Esophagus (tissue), 2 donors: Measurements from ENCODE around the gene MTERF1. TPM values are rescaled to one million over a fixed set of nuclear protein-coding genes. Genes with fewer than 3 reads are reported as not detected.

Experiments
- H3K27ac ChIP-seq, 2 donors: one replicate each; pipeline ENCODE4 v1.5.1; 2013; ENCODE audit warnings: low read depth in 2 of 2, mild to moderate bottlenecking in 2 of 2, inconsistent platforms in 1 of 2, low read length in 1 of 2, moderate library complexity in 1 of 2
- H3K27me3 ChIP-seq, 2 donors: one replicate each; pipeline ENCODE4 v1.6.1; 2013; ENCODE audit warnings: low read length in 2 of 2, control low read depth in 1 of 2, mild to moderate bottlenecking in 1 of 2; ENCODE audit not compliant: insufficient read depth in 2 of 2, control insufficient read depth in 1 of 2
- H3K36me3 ChIP-seq, 2 donors: one replicate each; pipeline ENCODE4 v1.6.1; 2013; ENCODE audit warnings: low read length in 1 of 2; ENCODE audit not compliant: control insufficient read depth in 2 of 2, insufficient read depth in 2 of 2
- H3K4me1 ChIP-seq, 2 donors: one replicate each; pipeline ENCODE4 v1.6.1; 2013; ENCODE audit warnings: low read length in 1 of 2; ENCODE audit not compliant: control insufficient read depth in 2 of 2, insufficient read depth in 2 of 2
- H3K4me3 ChIP-seq, 2 donors: one replicate each; pipeline ENCODE4 v1.5.1; 2013; ENCODE audit warnings: low read length in 2 of 2, mild to moderate bottlenecking in 2 of 2, low read depth in 1 of 2, moderate library complexity in 1 of 2
- H3K9me3 ChIP-seq, 2 donors: one replicate each; pipeline ENCODE4 v1.6.1; 2013; ENCODE audit warnings: mild to moderate bottlenecking in 2 of 2, low read depth in 1 of 2, low read length in 1 of 2, moderate library complexity in 1 of 2; ENCODE audit not compliant: control insufficient read depth in 2 of 2, insufficient read depth in 1 of 2
- WGBS, 2 donors: extraction: QIAGEN DNeasy Blood & Tissue Kit; methylation state at CpG; one replicate each; pipeline ENCODE4 v1.1.7; 2013; 5-methylcytosine and 5-hydroxymethylcytosine counted together
- polyA plus RNA-seq, 2 donors: library from polyadenylated mRNA; stranded (reverse); fragments of 200-250 nt; gene quantifications; one replicate each; pipeline ENCODE4 v1.2.3, GENCODE V29; 2013
- donor health status: healthy with polysubstance abuse.
- donor health status: Bipolar disorder and iron deficiency.

Gene MTERF1, protein sequence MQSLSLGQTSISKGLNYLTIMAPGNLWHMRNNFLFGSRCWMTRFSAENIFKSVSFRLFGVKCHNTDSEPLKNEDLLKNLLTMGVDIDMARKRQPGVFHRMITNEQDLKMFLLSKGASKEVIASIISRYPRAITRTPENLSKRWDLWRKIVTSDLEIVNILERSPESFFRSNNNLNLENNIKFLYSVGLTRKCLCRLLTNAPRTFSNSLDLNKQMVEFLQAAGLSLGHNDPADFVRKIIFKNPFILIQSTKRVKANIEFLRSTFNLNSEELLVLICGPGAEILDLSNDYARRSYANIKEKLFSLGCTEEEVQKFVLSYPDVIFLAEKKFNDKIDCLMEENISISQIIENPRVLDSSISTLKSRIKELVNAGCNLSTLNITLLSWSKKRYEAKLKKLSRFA
- 1 to 10 TPM; 6.0 to 8.3 TPM for polyA plus RNA-seq

DNA sequence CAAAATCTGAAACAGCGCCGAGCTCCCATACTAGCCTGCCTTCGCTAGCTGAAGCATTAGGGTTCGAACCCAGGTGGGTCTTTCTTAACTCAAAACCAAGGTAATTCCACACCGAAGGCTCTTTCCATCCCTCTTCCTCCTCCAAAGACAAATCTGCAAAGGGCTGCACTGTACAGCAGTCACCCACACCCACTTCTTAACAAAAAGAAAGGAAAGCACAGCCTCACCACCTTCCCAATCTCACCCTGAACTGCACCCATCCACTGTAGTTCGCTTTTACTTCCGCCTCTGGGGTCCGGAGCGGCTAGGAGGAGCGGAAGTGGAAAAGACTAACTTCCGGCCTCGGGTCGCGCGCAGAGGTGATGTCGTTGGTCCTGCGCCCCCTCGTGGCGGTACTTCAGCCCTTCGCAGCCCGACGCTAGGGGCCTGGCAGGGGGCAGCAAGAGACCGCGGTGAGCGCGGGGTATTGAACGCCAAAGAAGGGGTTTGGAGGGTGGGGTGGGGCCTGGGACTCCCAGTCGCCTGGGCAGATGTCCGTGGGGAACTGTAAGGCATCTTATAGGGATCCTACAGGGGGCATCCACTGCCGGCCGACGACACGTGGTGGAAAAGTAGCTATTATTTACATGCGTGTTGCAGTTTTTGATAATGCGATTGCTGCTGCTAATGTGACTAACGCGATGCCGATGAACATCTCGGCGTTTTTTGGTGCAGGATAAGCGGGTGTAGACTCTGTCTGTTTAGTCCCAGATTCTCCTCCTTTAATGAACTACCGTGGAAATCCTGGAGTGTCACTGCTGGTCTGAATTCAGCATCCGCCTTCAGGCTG is at the start of gene MTERF1:
Gene MTERF1, minus strand, starts transcription at position 290 of the 829 bp plus-strand sequence. CDS start 619 bp downstream, outside the sequence.
- Histone ChIP-seq H3K27me3 (no peaks in the 10 kb centered on the region), H3K27ac (peak within 1 kb of the TSS; percentile 6 to 74)
- WGBS, 2 donors, result 3% methylated on average over 43 of the region's 43 CpGs

DNA sequence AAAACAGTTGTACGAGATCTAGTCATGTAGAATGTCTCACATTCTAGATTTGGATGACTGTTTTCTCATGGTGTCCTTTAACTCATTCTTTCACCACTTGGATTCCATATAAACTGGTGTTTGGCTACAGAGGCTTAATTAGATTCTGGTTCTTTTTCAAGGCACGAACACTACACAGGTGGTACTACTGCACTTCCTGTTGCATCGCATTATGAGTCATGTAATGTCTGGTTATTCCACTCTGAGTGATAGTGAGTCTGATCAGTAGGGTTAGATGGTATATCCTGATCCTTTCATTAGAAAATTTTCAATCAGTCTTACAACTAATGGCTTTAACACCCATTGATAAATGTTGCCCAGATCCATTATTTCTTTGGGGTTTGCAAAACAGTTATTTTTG is 49.0 kb upstream of the MTERF1 start:
- H3K4me3 ChIP-seq, result no peak overlapping the region
- no peaks in the 10 kb centered on the region for H3K27me3 ChIP-seq
- WGBS, 2 donors, result 58 to 73% methylated on average over 3 of the region's 3 CpGs
- no peaks in the 10 kb centered on the region for H3K4me1 ChIP-seq
- no peak overlapping the region for H3K27ac ChIP-seq
- H3K9me3 ChIP-seq, result no peaks in the 10 kb centered on the region
- H3K36me3 ChIP-seq, result no peaks in the 10 kb centered on the region

More for the DNA sequence above, at the start of gene MTERF1:
- peak within 1 kb of the TSS; percentile 62 to 96 for H3K4me3 ChIP-seq
- H3K36me3 ChIP-seq, result no peaks in the 10 kb centered on the region
- peaks cover 0 to 2% of the 10 kb centered on the region in 2 donors for H3K4me1 ChIP-seq
- H3K9me3 ChIP-seq, result no peaks in the 10 kb centered on the region

DNA sequence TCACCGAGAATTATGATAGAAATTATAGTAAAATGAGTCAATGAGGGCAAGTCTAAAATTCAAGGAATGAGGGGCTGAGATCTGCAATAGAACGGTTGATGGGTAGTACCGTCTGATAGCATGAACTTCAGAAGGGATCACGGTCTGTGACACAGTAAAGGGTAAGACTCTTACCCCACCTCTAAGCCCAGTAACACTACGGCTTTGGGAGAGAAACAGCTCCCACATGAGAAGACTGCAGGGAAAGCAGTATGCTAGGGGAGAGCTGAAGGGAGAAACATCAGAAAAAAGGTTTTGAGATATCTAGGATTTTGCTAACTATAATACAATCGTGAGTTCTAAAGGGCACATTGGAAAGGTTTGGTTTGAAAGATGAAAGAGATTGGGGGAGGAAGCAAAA is 47.4 kb upstream of the MTERF1 start:
- Histone ChIP-seq H3K9me3 (no peaks in the 10 kb centered on the region), H3K4me1 (no peaks in the 10 kb centered on the region), H3K36me3 (no peaks in the 10 kb centered on the region), H3K27me3 (no peaks in the 10 kb centered on the region), H3K27ac (no peak overlapping the region), H3K4me3 (no peak overlapping the region)
- 78 to 87% methylated on average over 6 of the region's 6 CpGs for WGBS, 2 donors

DNA sequence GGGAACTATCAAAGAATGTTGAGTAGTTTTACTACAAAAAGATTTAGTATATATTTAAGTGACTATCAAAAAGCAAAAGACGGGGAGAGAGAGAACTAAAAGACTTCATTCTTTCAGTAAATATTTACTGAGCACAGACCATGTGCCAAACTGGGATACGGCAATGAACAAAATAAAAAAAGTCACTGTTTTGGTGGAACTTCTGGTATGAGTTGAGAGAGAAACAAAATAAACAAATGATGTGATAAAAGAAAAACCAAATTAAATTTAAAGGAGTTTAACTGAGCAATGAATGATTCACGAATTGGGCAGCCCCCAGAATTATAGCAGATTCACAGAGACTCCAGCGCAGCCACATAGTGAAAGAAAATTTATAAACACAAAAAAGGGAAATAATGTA is 42.4 kb upstream of the MTERF1 start:
- no peak overlapping the region for H3K27ac ChIP-seq
- no peaks in the 10 kb centered on the region for H3K36me3 ChIP-seq
- 55% methylated on average over 4 of the region's 4 CpGs for WGBS, 2 donors
- no peak overlapping the region for H3K4me3 ChIP-seq
- no peaks in the 10 kb centered on the region for H3K9me3 ChIP-seq
- no peaks in the 10 kb centered on the region for H3K4me1 ChIP-seq
- no peaks in the 10 kb centered on the region for H3K27me3 ChIP-seq

DNA sequence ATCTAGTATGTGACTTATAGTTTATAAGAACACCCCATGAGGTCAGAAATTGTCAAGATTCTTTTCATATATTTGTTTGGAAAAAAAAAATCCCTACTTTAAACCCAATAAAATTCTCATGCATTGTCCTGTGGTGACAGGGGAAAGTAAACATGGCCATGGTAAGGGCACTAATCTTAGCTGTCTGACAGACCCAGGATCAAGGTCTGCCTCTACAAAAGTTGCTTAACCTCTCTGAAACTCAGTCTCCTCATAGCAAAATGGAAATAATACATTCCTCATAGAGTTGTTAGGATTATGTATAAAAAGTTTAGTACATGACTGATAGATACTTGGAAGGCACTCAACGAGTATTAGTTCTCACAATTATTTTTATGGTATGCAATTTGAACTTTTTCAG is 37.9 kb upstream of the MTERF1 start:
- Histone ChIP-seq H3K27me3 (no peaks in the 10 kb centered on the region), H3K36me3 (no peaks in the 10 kb centered on the region), H3K27ac (no peak overlapping the region), H3K9me3 (no peaks in the 10 kb centered on the region), H3K4me1 (no peaks in the 10 kb centered on the region), H3K4me3 (no peak overlapping the region)
- 40 to 53% methylated on average over 1 of the region's 1 CpG for WGBS, 2 donors

DNA sequence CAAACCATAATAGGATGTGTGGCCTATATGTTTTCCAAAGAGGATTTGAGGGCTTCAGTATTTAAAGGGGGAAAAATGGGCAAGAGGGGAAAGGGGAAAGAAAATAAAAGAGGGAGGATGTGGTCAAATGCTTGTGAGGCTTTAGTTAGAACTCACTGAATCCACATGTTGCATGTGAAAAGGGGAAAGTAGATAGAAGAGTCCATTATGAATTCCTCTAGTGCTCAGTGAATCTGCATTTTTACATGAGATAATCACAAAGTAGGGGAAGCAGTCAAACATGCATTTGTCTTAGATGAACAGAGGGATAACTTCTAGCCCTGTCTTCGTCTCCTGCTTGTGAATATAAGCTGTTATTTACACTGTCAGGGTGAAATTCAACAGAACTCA is 35.5 kb upstream of the MTERF1 start:
- H3K4me3 ChIP-seq, result no peak overlapping the region
- H3K27ac ChIP-seq, result no peak overlapping the region
- no peaks in the 10 kb centered on the region for H3K36me3 ChIP-seq
- WGBS, 2 donors, result 83% methylated on average over 1 of the region's 1 CpG
- H3K27me3 ChIP-seq, result no peaks in the 10 kb centered on the region
- no peaks in the 10 kb centered on the region for H3K4me1 ChIP-seq
- no peaks in the 10 kb centered on the region for H3K9me3 ChIP-seq

DNA sequence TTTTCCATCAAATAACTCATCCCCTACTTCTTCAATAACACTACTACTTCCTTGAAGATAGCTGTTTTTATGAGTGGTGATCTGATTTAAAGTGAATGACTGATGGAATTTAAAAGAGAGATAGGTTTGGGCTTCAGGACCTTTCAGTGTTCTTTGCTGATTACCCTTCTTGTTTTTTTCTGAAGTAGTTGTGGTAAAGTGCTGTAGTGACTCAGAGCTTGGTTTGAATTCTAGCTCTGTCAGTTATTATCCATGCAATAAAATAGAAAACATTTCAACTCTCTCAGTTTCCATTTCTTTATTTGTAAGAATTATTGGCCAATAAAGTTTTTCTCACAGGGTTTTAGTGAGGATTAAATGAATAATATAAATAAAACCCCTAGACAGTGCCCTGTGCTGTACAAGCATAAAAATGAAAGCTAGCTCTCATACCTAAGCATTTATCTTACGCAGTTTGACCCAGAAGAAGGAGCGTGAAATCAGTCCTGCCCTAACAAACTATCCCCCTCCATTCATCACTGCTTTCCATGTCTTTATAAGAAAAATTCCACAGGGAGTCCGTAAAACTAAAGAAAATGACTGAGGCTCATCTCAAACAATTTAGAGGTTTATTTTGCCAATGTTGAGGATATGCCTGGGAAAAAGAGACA is 35.0 kb upstream of the MTERF1 start:
- H3K4me1 ChIP-seq, result no peaks in the 10 kb centered on the region
- no peak overlapping the region for H3K27ac ChIP-seq
- no peaks in the 10 kb centered on the region for H3K36me3 ChIP-seq
- no peaks in the 10 kb centered on the region for H3K9me3 ChIP-seq
- no peak overlapping the region for H3K4me3 ChIP-seq
- no peaks in the 10 kb centered on the region for H3K27me3 ChIP-seq
- WGBS, 2 donors, result 80 to 86% methylated on average over 3 of the region's 3 CpGs

DNA sequence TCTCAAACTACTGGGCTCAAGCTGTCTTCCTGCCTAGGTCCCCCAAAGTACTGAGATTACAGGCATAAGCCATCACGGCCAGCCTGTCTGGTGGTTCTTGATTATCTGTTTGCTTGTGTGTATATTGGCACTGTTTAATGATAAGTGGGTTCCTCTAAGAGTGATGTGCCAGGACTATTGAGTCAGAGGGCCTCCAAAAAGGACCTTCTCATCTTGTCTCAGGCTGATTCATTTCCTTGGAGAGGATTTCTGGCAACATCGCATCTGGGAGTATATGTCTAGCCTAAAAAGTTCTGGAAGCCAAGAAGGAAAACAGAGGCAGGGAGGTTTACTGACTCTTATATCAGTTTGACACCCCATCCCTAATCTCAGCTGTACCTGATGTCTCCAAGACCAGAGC is 33.1 kb upstream of the MTERF1 start:
- no peak overlapping the region for H3K27ac ChIP-seq
- H3K4me3 ChIP-seq, result no peak overlapping the region
- H3K9me3 ChIP-seq, result no peaks in the 10 kb centered on the region
- H3K4me1 ChIP-seq, result no peaks in the 10 kb centered on the region
- H3K27me3 ChIP-seq, result no peaks in the 10 kb centered on the region
- H3K36me3 ChIP-seq, result no peaks in the 10 kb centered on the region
- WGBS, 2 donors, result 75 to 82% methylated on average over 2 of the region's 2 CpGs

DNA sequence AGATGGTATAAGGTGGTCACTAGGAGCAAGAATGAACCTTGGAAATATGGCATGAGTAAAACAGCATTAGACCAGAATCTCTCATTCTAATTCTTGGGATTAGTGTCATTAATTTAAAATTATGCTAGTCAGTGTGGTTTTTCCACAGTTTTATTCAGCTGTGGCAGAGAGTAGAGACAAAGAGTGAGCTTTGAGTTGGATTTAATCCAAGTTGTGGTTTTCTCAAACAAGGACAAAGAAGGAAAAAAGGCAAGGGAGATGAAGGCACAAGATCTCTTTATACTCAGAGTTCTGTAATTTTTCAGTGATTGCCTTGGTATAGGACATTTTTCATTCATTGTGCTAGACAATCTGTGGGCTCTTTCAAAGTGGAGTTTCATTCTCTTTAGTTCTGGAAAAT is 32.0 kb upstream of the MTERF1 start:
- Histone ChIP-seq H3K4me3 (no peak overlapping the region), H3K4me1 (no peaks in the 10 kb centered on the region), H3K27ac (no peak overlapping the region), H3K27me3 (no peaks in the 10 kb centered on the region), H3K9me3 (no peaks in the 10 kb centered on the region), H3K36me3 (no peaks in the 10 kb centered on the region)
